Measurements from ENCODE around the gene CER1. TPM values are rescaled to one million over a fixed set of nuclear protein-coding genes. Genes with fewer than 3 reads are reported as not detected.

Gene CER1
- total and polyA plus RNA-seq, 12 donors: 0.30 to 0.35 TPM; not detected in 10

DNA sequence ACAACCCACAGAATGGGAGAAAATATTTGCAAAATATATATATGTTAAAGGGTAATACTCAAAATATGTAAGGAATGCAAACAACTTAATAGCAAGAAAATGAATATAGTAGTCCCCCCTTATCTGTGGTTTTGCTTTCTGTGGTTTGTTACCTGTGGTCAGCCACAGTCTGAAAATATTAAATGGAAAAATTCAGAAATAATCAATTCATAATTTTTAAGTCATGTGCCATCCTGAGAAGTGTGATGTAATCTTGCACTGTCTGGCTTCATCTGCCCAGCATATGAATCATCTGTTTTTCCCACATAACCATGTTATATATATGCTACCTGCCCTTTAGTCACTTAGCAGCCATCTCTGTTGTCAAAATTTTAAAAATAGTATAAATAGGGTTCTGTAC lies 11.7 kb downstream of the CER1 start:
- H3K27ac ChIP-seq: no peak overlapping the region
- no peaks in the 10 kb centered on the region for H3K4me1 ChIP-seq
- DNase-seq (no peak), ATAC-seq (no peak)
- peaks cover 0 to 41% (median 10%) of the 10 kb centered on the region in 11 donors for H3K9me3 ChIP-seq
- H3K4me3 ChIP-seq: no peak overlapping the region
- H3K27me3 ChIP-seq: no peaks in the 10 kb centered on the region
- no peaks in the 10 kb centered on the region for H3K36me3 ChIP-seq
- TF ChIP-seq, protein P1, sequence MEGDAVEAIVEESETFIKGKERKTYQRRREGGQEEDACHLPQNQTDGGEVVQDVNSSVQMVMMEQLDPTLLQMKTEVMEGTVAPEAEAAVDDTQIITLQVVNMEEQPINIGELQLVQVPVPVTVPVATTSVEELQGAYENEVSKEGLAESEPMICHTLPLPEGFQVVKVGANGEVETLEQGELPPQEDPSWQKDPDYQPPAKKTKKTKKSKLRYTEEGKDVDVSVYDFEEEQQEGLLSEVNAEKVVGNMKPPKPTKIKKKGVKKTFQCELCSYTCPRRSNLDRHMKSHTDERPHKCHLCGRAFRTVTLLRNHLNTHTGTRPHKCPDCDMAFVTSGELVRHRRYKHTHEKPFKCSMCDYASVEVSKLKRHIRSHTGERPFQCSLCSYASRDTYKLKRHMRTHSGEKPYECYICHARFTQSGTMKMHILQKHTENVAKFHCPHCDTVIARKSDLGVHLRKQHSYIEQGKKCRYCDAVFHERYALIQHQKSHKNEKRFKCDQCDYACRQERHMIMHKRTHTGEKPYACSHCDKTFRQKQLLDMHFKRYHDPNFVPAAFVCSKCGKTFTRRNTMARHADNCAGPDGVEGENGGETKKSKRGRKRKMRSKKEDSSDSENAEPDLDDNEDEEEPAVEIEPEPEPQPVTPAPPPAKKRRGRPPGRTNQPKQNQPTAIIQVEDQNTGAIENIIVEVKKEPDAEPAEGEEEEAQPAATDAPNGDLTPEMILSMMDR (IDR thresholded peaks at IDR 0.05): no peak
- intact Hi-C loops (cut with DNase I): no loop called here

DNA sequence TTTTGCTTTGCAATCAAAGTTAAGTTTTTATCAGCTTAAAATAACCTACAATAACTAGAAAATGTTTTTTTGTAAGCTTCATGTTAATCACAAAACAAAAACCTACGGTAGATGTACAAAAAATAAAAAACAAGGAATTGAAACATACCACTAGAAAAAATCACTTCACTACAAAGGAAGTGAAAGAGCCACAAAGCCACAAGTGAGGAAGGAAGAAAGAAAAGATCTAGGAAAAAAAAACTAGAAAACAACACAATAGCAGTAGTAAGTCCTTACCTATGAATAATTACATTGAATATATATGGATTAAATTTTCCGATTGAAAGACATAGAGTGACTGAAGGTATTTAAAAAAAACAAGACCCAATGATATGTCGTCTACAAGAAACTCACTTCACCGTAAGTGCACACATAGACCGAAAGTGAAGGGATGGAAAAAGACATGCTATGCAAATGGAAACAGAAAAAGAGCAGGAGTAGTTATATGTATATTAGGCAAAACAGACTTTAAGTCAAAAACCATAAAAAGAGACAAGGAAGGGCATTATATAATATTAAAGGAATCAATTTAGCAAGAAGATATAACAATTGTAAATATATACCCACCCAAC lies 15.9 kb downstream of the CER1 start:
- Histone ChIP-seq H3K27me3 (peaks cover 0 to 12% (median 0%) of the 10 kb centered on the region in 7 donors), H3K4me3 (no peak overlapping the region), H3K9me3 (peaks cover 0 to 60% (median 28%) of the 10 kb centered on the region in 11 donors), H3K36me3 (no peaks in the 10 kb centered on the region), H3K4me1 (no peaks in the 10 kb centered on the region), H3K27ac (no peak overlapping the region)
- TF ChIP-seq, protein P1 (IDR thresholded peaks at IDR 0.05): no peak
- DNase-seq (no peak), ATAC-seq (no peak)
- intact Hi-C loops (cut with DNase I): no loop called here
- WGBS, 2 donors: 92 to 96% methylated on average over 5 of the region's 5 CpGs

DNA sequence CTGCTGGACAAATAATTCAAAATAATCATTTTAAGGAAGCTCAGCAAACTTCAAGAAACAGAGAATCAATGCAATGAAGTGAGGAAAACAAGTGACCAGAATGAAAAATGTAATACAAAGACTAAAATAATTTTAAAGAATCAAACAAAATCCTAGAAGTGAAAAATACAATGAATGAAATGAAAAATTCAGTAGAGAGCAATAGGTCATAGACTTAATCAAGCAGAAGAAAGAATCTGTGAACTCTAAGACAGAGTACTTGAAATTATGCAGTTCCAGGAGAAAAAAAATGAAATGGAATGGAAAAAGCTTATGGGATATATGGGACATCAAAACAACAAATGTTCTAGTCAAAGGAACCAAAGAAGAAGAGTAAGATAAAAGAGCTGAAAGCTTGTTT lies 17.5 kb downstream of the CER1 start:
- ATAC-seq: no peak
- H3K36me3 ChIP-seq: no peaks in the 10 kb centered on the region
- no peak for DNase-seq
- H3K4me3 ChIP-seq: no peak overlapping the region
- peaks cover 0 to 13% (median 0%) of the 10 kb centered on the region in 7 donors for H3K27me3 ChIP-seq
- TF ChIP-seq, protein P1 (IDR thresholded peaks at IDR 0.05): no peak
- no peaks in the 10 kb centered on the region for H3K4me1 ChIP-seq
- H3K27ac ChIP-seq: no peak overlapping the region
- peaks cover 0 to 55% (median 28%) of the 10 kb centered on the region in 11 donors for H3K9me3 ChIP-seq
- intact Hi-C loops (cut with DNase I): no loop called here

DNA sequence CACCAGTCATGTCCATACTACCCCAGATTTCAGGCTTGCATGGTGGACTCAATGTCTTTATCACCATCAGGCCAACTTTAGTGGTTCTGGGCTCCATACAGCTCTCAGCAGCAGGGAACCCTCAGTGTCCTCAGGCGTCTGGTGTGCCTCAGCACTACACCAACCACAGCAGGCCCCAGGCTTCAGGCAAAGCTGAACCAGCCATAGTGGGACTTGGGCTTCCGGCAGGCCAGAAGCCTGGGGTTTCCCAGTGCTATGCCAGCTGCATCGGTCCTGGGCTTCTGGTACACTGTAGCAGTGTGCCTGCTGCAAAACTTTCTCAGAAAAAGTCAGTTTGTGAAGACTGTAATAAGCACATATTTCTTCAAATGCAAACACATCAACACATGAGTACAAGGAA lies 18.3 kb downstream of the CER1 start:
- H3K27me3 ChIP-seq: peaks cover 0 to 13% (median 0%) of the 10 kb centered on the region in 7 donors
- peaks cover 0 to 49% (median 28%) of the 10 kb centered on the region in 11 donors for H3K9me3 ChIP-seq
- no peaks in the 10 kb centered on the region for H3K36me3 ChIP-seq
- 92 to 95% methylated on average over 3 of the region's 3 CpGs for WGBS, 2 donors
- no peak overlapping the region for H3K27ac ChIP-seq
- no peak overlapping the region for H3K4me3 ChIP-seq
- ATAC-seq (no peak), DNase-seq (no peak)
- H3K4me1 ChIP-seq: no peaks in the 10 kb centered on the region
- intact Hi-C loops (cut with DNase I): no loop called here
- TF ChIP-seq, protein P1 (IDR thresholded peaks at IDR 0.05): no peak

All from heart right ventricle (tissue), 16 donors.